GM19463 (cell line): ENCODE measurements around the gene RNFT2.
"Not testable (repeated sequence)": the region's sequence is repeated elsewhere in the genome, so short reads cannot be mapped to it uniquely, and the experiment has no call there.

ENCODE experiments used
- ATAC-seq: cut with Tn5 transposase; IDR thresholded peaks from one replicate; pipeline ENCODE4 v1.9.1; 2021; ENCODE audit warnings: mild to moderate bottlenecking, moderate library complexity; ENCODE audit not compliant: unreplicated experiment

RNFT2 gene

GRCh38 chr12:116742787-116743186 is 4.7 kb downstream of the RNFT2 start:
- not testable (repeated sequence) for ATAC-seq

DNA sequence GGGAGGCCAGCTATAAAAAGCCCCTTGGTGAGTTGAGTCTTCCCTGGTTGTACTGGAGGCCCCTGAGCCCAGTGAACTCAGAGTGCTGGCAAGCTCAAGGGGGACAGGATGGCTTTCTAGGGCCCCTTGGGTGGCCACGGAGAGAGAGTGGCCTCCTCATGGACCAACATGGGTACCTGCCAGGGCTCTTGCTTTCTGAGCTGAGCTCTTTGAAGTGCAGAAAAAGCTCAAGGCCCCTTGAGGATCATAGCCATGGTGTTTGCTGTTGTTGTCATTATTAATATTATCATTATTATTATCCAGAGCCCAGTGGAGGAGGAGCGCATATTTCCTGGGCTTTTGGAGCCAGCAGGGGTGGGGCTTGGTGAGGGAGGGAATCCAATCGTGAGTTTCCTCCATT is 6.7 kb downstream of the RNFT2 start:
- ATAC-seq = no peak

DNA sequence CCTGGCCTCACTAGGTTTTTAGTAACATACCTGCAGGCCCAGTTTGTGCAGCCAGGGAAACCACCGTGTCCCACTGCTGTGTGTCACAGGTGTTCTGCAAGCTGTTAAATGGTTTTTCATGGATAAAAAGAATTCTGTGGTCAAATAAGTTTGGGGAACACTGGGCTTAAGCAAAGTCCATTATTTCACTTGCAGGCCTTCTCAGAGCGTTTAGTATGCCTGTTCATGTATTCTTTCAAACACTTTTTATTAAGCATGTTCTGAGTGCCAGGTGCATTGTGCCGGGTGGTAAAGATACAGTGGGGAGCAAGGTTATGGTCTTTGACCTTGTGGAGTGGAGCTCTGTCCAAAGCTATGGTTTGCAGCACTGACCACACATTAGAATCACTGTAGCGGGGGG is 7.4 kb downstream of the RNFT2 start:
- no peak for ATAC-seq

GRCh38 chr12:116749884-116750283 is 11.8 kb downstream of the RNFT2 start:
- ATAC-seq = no peak

GRCh38 chr12:116750298-116750697 is 12.2 kb downstream of the RNFT2 start:
- no peak for ATAC-seq

DNA sequence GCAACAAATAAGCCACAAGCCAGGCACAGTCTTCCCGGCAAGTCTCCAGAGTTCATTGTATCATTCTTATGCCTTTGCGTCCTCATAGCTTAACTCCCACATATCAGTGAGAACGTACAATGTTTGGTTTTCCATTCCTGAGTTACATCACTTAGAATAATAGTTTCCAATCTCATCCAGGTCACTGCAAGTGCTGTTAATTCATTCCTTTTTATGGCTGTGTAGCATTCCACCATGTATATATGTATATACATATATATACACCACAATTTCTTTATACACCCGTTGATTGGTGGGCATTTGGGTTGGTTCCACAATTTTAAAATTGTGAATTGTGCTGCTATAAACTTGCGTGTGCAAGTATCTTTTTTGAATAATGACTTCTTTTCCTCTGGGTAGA is 16.0 kb downstream of the RNFT2 start:
- not testable (repeated sequence) for ATAC-seq

DNA sequence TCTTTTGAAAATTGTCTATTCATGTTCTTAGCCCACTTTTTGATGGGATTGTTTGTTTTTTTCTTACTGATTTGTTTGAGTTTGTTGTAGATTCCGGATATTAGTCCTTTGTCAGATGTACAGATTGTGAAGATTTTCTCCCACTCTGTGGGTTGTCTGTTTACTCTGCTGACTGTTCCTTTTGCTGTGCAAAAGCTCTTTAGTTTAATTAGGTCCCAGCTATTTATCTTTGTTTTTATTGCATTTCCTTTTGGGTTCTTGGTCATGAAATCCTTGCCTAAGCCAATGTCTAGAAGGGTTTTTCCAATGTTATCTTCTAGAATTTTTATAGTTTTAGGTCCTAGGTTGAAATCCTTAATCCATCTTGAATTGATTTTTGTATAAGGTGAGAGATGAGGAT is 16.7 kb downstream of the RNFT2 start:
- ATAC-seq = not testable (repeated sequence)

DNA sequence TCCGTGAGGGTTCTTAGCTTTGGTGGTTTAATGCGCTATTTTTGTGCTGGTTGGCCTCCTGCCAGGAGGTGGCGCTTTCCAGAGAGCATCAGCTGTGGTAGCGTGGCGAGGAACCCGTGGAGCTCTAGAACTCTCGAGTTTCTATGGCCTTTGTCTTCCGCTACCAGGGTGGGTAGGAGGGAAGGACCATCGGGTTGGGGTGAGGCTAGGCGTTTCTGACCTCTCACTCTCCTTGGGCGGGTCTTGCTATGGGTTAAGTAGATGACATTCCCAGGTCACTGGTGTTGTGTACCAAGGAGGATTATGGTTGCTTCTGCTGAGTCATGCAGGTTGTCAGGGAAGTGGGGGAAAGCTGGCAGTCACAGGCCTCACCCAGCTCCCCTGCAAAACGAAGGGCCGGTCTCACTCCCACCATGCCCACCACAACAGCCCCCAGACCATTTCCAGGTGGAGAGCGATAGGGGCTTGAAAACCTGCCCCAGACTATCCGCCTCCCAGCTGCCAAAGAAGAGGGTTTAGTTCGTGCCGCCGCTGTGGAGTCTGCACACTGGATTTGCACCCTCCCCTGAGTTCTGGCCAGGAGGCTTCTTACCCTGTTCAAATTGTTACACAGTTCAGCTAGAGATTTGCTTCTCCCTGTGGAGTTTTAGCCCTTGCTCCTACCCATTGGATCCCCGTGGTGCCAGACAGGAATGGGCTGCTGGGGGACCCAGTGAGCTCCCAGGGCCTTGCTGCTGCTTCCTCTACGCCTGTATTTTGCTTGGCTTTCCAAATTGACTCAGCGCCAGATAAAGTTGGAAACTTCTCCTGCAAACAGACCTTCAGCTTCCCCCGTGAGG is 21.9 kb downstream of the RNFT2 start:
- no peak for ATAC-seq

DNA sequence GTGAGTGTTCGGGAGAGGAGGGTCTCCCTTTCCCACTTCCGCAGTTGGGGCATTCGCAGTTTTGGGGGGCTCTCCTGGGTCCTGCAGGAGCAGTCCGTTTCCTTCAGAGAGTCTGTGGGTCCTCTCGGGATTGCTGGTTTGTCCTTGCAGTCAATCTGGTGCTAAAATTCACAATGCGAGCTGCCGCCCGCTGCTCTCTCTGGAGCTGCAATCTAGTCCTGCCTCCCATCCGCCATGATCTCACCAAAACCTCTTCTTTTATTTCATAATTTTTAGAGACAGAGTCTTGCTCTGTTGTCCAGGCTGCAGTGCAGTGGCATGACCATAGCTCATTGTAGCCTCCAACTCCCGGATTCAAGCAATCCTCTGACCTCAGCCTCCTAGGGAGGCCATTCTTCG is 22.5 kb downstream of the RNFT2 start:
- no peak for ATAC-seq

DNA sequence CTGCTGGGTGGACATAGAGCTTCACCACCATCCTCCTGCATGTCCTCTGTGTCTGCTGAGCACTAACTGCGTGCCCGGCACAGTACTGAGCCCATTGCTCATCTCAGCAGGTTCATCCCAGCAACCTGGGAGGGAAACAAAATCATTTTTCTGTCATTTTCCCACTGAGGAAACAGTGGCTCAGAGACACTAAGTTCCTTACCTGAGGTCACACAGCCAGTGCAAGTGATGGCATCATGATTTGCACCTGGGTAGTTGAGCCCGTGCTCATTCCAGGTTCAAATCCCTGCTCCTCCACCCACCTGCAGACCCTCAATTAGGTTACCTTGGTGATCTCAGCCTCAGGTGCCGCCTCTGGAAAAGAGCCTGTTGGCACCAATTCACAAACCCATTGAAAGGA is 23.4 kb downstream of the RNFT2 start:
- ATAC-seq = no peak

GRCh38 chr12:116765271-116765670 is 27.2 kb downstream of the RNFT2 start:
- ATAC-seq = no peak

GRCh38 chr12:116766285-116766684 is 28.2 kb downstream of the RNFT2 start:
- no peak for ATAC-seq

GRCh38 chr12:116766746-116767145 is 28.6 kb downstream of the RNFT2 start:
- no peak for ATAC-seq

DNA sequence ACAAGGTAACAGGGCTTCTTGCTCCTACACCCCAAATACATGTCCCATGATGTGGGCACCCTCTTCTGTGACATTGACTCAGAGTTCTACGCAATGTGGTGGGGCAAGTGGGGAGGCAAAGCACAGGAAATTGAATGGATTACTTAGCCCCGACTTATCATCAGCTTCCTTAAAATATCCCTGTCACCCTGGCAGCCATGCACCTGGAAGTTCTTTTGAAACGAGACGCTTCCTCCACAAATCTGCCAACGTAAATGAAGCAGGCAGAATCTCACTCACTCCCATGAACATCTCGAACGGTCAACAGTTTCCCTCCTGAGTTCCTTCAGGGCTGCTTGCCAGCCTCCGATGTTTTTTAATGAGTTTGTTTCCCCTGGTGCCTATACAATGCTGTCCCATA is 33.5 kb downstream of the RNFT2 start:
- no peak for ATAC-seq

GRCh38 chr12:116773276-116773731 is 35.2 kb downstream of the RNFT2 start:
- no peak for ATAC-seq

DNA sequence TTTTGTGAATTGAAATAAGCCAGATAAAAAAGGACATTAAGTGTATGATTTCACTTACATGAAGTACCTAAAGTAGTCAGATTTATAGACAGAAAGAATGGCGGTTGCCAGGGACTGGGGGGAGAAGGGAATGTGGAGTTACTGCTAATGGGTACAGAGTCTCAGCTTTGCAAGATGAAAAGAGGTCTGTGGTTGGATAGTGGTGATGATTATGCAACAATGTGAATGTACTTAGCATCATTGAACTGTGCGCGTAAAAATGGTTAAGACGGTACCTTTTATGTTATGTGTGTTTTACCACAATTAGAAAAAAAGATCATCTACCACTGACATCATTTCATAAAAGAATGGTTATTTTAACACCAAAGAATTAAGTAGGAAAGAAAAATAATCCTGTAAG is 35.9 kb downstream of the RNFT2 start:
- no peak for ATAC-seq

GRCh38 chr12:116777245-116777644 is 39.1 kb downstream of the RNFT2 start:
- ATAC-seq = no peak

GRCh38 chr12:116779597-116779996 is 41.5 kb downstream of the RNFT2 start:
- no peak for ATAC-seq

DNA sequence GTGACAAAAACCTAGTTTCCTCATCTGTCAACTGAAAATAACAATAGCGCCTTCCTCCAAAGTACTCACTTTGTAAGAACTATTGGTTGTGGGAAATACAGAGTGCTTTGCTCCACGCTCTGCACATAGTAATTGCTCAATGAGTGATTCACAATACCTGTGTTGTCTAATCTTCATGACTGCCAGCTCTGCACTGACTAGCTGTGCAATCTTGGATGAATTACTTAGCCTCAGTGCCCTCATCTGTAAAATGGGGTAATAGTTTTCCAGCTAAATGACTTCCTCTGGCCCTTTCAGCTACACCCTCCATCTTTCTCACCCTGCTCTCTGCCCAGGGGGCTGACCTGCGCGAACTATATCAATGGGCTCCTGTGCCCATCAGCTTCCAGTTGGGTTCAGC is 42.8 kb downstream of the RNFT2 start:
- ATAC-seq = no peak

DNA sequence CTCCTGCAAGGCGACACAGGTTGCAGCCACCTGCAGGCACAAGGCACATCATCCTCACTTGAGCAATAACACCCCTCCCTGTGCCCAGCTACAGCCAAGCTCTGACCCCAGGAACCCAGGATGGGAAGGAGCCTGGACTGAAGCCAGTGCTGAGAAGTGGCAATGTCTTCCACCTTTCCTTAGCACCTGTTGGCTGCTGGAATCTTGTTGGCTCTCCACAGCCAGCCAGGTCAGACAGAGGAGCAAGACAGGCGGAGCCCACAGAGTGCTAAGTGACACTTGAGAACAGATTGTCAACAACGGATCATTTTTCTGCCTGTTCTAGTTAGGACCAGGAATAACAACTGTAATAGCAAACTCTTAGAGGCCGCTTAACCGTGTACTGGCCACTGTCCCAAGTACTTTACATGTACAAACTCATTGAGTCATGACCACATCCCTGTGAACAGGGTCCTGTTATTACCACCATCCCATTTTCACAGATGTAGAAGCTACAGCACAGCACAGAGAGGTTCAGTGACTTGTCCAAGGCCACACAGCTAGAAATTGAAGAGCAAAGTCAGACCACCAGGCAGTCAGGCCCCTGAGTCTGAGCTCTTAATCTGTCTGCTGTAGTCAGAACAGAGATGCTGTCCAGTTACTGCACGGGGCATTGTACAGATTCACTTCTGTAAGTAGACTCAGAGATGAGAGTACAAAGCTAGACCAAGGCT is 45.6 kb downstream of the RNFT2 start:
- no peak for ATAC-seq

GRCh38 chr12:116784238-116784612 is 46.1 kb downstream of the RNFT2 start:
- ATAC-seq = no peak

GRCh38 chr12:116789562-116789961 is 51.4 kb downstream of the RNFT2 start:
- ATAC-seq = not testable (repeated sequence)
